GM21390 (cell line): Measurements from ENCODE around the gene CHMP4B.

ENCODE experiments used
- ATAC-seq: cut with Tn5 transposase; IDR thresholded peaks from one replicate; pipeline ENCODE4 v1.9.1; 2021; ENCODE audit not compliant: unreplicated experiment

Gene CHMP4B

DNA sequence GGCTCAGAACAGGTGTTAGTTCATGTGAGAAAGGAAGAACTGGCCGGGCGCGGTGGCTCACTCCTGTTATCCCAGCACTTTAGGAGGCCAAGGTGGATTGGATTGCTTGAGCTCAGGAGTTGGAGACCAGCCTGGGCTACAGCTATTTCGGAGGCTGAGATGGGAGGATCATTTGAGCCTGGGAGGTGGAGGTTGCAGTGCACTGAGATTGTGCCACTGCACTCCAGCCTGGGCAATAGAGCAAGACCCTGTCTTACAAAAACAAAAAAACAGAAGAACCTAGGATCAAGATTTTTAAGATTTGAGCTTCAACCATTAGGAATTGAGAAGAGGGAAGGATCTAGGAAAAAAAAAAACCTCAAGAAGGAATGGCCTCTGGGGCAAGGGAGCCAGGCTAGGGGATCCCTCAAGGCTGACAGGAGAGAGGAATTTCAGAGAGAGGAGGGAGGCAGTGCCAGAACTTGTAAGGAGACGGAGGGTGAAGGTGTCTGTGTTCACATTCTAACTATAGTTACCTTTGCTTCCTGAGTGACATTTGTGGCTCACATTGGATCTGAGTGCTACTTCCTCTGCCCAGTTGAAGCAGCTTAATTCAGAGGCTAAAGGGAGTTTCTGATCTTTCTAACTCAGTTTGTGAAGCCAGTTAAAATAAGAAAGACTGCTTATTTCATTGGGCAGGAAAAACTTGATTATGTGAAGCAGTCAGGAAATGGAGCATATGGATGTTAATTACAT lies 26.1 kb downstream of the CHMP4B start:
- no peak for ATAC-seq

DNA sequence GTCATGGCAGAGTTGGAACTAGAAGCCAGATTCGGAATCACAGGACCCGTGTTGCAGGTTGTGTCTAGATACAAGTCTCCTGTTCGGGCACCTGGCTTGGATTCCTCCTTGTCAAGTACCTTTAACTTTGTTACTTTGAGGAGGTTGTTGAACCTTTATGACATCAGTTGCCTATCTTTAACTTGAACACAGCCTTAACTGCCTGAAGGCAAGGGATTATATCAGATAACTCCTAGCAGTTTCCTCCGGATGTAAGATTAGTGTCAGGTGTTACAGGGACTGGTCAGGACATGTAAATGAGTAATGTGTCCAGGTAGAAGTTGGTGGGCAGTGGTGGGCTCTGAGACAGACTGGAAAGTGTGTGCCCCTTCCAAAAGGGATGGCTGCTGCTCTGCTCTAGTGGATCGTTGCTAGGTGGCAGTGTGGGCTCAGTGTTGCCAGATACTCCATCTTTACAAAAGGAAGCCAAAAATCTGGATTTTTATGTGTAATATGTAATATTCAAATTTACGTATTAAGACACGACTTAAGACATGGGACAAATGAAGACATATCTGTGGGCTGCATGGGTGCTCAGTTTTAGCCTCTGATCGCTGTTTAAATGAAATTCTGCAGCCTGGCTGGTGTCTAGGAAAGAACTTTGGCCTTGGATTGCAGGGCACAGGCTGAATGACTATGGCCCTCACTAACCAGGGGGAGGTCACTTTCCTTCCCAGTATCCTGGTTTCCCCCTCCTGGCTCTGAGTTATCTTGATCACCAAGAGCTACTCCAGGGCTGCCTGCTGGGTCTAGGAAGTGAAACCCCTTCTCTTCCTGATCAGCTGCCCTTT lies 27.1 kb downstream of the CHMP4B start:
- ATAC-seq = no peak

GRCh38 chr20:33839591-33839990 lies 28.4 kb downstream of the CHMP4B start:
- no peak for ATAC-seq

DNA sequence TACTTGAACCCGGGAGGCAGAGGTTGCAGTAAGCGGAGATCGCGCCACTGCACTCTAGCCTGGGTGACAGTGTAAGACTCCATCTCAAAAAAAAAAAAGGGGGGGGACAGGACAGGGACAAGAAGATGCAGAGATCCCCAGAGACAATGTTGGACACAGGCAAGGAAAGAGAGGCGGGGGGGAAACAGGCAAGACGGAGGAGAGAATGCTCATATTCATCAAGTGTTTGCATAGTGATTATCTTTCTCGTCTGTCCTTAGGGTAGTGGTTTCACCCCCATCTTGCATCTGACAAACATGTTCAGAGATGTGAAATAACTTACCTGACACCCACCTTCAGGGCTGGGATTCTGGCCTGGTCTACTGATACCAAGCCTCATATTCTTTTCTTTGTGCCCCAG lies 29.0 kb downstream of the CHMP4B start:
- no peak for ATAC-seq

DNA sequence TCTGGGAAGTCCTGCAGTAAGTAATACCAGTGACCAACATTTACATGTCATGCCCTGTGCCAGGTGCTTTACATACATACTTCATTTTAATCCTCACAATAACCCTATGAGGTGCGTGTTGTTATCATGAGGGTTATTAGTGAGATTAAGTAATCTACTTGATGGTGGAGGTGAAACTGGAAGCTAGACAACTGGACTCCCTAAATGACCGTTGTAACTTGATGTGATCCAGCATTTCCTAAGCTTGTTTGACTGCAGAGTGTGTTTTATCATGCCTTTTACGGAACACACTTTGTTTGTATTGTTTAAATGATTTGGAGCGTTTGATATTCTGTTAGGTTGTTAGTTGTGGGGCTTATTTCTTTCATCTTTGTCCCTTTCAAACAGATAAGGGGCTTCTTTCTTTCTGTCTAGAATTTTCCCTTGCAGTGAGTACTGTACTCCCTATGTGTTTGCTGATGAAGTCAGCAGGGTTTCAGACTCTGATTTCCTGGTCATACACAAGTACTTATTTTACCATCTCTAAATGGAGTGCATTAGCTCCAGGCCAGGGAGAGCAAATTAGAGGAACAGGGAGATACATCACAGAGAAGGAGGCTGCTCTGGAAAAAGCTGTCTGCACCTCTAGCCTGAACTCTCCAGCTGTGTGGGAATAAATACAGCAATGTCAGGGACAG lies 29.7 kb downstream of the CHMP4B start:
- no peak for ATAC-seq

GRCh38 chr20:33841436-33841799 lies 30.3 kb downstream of the CHMP4B start:
- ATAC-seq = no peak

GRCh38 chr20:33842346-33842745 lies 31.2 kb downstream of the CHMP4B start:
- ATAC-seq = no peak

GRCh38 chr20:33843050-33843449 lies 31.9 kb downstream of the CHMP4B start:
- no peak for ATAC-seq

DNA sequence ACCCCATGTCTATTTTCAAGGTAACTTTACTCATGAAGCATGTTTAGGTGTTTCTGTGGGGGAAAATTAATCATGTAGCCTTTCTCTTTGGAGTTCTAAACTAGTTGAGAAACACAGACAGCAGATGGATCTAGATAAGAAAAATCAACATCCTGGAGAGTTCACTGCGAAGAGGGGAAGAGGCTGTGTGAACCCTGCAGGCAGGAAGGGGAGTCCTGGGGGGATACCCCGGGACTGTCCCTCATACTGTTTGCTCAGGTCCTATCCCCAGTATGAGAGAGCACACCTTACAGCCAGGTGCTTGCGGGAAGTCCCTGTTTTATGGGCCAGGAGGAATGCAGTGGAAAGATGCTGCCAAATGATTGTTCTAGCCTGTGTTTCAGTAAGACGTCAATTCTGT lies 32.7 kb downstream of the CHMP4B start:
- no peak for ATAC-seq

- ATAC-seq = no peak
These were observed 35.3 kb downstream of the CHMP4B start for GRCh38 chr20:33846291-33846935.

GRCh38 chr20:33847006-33847405 lies 35.9 kb downstream of the CHMP4B start:
- no peak for ATAC-seq

DNA sequence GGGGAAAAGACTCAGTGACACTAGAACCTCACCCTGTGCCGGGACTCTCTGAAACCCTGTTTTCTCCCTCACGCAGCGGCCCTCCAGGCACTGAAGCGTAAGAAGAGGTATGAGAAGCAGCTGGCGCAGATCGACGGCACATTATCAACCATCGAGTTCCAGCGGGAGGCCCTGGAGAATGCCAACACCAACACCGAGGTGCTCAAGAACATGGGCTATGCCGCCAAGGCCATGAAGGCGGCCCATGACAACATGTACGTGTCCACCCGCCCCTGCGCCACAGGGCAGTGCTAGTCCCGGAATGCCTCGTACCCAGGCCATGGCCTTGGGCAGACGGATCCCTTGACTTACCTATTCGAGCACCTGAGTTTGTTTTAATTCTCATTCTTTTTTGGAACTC lies 37.2 kb downstream of the CHMP4B start:
- ATAC-seq = no peak

DNA sequence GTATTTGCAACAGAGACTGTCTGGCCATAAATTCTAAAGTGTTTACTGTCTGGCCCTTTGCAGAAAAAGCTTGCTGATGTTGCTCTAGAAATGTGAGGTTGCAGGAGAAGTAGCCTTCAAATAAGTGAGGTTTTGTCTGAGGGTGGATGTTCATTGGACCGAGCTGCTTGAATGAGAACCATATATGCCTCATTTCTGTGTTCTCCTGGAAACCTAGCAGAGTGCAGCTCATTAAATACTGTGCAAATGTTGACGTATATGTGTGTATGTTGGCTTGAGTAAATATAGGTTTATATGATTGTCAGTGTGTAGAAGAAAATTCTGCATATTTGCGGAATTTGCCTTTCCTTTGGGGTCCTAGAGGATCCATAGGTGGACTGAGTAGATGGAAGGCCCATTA lies 39.0 kb downstream of the CHMP4B start:
- ATAC-seq = no peak

GRCh38 chr20:33851842-33852466 lies 40.8 kb downstream of the CHMP4B start:
- no peak for ATAC-seq

DNA sequence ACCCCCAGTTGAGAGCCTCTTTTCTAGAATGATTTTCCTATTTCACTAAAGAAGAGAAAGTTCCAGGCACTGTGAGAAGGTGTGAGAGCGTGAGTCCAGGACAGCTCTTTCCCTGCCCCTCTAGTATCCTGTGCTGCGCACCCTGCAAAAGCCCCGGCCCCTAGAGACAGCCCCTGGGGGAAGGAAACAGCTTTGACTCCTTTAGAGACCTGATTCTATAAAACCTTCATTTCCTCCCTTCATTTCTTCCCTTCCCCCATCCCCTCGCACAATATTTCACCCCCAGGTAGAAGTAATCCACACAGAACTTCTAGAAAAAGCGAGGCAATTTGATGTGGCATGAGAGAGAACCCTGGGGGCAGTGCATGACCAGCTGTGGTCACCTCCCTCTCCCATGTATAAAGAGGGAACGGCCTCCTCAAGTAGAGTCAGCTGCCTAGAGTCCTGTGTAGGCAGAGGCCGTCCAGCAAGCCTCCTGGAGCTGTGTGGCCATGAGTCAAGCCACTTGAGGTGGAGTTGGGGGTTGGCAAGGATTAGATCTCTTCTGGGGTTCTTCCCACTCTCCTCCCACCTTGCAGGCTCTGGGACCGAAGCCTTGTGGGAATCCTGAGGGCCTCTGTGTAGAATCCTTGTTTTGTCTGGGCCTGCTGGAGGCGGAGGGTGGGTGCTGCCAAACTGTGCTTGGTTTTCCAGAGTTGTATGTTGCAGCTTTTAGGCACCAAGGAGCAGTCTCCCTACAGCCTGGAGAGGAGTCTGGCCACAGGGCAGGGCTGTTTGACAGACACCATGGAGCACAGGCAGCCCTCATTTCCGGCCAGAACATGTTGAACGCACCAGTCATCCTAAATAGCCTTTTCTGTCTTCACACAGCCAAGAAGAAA lies 41.7 kb downstream of the CHMP4B start:
- ATAC-seq = no peak

DNA sequence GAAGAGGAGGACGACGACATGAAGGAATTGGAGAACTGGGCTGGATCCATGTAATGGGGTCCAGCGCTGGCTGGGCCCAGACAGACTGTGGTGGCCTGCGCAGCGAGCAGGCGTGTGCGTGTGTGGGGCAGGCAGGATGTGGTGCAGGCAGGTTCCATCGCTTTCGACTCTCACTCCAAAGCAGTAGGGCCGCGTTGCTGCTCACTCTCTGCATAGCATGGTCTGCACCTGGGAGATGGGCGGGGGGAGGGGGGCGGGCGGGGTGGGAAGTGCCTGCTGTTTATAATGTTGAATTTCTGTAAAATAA lies 42.3 kb downstream of the CHMP4B start:
- no peak for ATAC-seq

GRCh38 chr20:33857722-33858563 lies 46.8 kb downstream of the CHMP4B start:
- no peak for ATAC-seq

GRCh38 chr20:33858666-33859065 lies 47.5 kb downstream of the CHMP4B start:
- no peak for ATAC-seq

GRCh38 chr20:33859157-33859695 lies 48.1 kb downstream of the CHMP4B start:
- no peak for ATAC-seq
